Measurements from ENCODE around the gene KCND3.
"Not testable (repeated sequence)": the region's sequence is repeated elsewhere in the genome, so short reads cannot be mapped to it uniquely, and the experiment has no call there.

Gene KCND3

DNA sequence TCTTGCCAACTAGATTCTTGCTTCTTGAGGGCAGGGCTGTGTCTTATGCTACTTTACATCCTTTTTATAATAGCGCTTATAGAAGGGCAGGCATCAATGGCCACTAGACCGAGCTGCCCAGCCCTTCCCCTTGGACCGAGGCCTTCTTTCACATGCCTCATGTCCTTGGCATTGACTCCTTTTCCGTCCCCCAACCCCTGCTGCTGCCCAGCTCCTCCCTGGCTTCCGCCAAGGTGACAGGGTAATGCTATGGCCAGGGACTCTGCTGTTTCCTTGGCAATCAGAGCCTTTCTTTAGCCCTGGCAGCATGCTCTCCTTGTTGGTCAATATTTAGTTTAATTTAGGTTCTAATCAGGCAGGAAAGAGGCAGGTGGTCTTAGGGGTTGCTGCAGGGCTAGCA, 185.5 kb downstream of the KCND3 start:
- DNase-seq, result no peak

GRCh38 chr1:111802984-111803383, 186.5 kb downstream of the KCND3 start:
- DNase-seq, result no peak

GRCh38 chr1:111802110-111802509, 187.4 kb downstream of the KCND3 start:
- no peak for DNase-seq

GRCh38 chr1:111801071-111801850, 188.2 kb downstream of the KCND3 start:
- DNase-seq, result no peak

GRCh38 chr1:111799722-111800121, 189.7 kb downstream of the KCND3 start:
- DNase-seq, result not testable (repeated sequence)

DNA sequence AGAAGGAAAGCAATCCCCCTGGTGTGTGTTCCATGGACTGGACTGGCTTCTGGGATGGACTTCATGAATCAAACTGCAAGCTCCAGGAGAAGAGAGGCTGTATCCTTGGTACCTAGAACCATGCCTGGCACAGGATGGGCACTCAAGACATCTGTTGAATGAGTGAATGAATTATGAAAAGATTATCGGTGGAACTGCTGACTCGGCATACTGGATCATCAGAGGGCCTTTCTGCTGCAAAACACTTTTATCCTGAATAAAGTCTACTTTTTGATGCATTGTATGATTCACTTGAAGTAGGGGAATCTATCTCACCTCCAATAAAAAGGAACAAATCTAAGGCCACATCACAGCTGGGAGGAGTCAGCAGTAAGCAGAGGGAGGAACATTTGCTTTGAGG, 190.9 kb downstream of the KCND3 start:
- DNase-seq, result no peak

DNA sequence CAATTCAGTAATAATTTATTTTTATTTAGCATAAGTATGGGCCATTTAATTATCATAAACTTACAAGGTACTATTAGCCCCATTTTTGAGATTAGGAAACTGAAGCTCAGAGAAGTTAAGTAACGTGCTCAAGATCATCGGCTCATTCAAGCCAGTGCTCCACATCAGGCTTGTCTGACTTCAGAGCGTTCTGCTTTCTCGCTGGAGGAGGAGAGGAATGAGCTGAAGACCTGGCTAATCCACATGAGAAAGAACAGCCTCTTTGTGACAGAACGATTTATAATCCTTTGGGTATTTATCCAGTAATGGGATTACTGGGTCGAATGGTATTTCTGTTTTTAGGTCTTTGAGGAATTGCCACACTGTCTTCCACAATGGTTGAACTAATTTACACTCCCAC, 194.1 kb downstream of the KCND3 start:
- DNase-seq, result no peak

- DNase-seq, result no peak
Observed at GRCh38 chr1:111793923-111794322, 195.5 kb downstream of the KCND3 start.

GRCh38 chr1:111792249-111792648, 197.2 kb downstream of the KCND3 start:
- no peak for DNase-seq

DNA sequence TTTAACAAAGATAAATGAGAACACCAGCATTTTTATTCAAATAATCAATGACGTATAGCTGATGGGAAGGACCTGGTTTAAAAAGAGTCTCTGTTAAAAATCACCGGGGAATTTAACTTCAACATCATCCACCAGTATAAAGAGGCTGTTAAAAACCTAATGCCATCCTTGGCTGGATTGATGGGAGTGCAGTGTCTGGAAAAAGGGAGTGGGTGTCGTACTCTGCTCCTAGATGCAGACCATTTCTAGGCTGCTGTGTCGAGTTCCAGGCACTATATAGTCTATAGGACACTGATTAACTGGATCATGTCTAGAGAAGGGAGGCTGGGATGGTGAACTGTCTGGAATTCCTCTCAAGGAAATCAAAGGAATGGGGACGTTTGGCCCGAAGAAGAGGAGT, 197.7 kb downstream of the KCND3 start:
- DNase-seq, result no peak

DNA sequence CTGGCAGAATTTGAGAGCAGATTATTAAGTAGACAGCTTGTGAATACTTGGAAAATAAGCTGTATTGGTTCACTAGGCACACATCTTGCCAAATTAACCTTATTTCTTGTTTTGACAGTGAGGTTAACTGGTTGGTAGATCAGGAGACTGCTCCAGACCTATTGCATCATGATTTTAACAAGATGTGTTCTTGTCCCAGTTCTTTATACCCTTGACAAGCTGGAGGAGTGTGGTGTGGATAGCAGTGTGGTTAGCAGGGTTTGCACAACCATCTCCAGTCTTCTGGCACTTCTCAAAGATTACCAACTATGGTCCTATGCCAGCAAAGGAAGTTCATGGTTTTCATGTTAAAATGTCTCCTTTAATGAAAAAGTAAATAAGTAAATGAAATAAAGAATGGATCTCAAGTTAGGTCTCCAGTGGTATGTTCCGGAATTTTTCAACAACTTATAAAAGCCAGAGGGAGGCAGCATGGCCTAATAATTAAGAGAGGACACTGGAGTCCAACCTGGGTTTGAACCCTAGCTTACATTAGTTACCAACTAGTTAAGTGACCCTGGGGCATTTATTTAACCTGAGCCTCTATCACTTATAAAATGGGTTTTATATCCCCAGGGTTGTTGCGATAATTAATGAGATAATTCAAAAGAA, 199.7 kb downstream of the KCND3 start:
- DNase-seq, result peak in 1 of 2 experiments; percentile 7

- no peak for DNase-seq
Observed at GRCh38 chr1:111789142-111789541, 200.3 kb downstream of the KCND3 start.

DNA sequence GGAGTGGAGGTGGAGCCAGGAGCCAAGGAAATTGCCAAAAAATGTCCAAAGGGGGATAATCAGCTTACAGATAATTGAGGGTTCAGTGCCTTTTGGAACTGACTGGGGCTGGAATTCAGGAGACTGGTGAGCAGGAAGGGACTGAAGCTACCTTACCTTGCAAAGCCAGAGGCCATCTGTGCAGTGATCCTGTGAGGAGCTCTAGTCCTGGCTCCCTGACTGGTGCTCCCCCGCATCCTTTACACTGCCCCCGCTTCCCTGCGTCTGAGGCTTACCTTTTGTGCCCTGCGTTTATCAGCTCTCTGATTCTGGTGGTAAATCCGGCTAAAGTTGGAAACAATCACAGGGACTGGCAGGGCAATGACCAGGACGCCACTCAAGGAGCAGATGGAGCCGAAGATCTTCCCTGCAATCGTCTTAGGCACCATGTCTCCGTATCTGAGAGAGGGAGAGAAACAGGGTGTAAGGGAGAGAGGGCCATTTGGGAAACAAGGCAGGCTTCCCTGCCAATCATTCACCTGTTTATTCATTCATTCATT, 202.7 kb downstream of the KCND3 start:
- no peak for DNase-seq

DNA sequence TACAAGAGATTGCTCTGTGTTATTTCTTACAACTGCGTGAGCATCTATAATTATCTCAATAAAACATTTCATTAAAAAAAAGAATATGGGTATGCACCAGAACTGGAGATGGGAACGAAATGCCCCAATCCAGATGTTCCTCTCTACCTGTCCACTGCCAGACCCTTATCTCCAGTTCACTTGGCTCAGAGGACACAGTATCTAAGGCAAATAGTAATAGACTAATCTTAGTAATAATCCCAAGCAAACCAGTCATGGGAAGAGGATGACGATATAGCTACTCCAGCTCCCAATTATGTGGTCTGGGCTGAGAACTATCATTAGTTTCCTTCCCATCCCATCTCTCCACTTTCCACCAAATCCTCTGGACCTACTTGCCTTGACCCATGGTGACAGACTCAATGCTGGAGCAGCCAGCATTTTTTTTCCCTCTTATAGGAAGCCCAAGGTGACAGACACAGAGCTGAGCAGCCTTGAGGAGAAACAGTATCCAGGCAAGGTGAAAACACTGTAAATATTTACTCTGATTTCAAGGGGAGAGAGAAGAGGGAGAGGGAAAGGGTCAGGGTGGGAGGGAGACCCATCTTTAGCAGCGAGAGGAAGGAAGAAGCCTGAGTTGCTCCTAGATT, 205.1 kb downstream of the KCND3 start:
- no peak for DNase-seq

DNA sequence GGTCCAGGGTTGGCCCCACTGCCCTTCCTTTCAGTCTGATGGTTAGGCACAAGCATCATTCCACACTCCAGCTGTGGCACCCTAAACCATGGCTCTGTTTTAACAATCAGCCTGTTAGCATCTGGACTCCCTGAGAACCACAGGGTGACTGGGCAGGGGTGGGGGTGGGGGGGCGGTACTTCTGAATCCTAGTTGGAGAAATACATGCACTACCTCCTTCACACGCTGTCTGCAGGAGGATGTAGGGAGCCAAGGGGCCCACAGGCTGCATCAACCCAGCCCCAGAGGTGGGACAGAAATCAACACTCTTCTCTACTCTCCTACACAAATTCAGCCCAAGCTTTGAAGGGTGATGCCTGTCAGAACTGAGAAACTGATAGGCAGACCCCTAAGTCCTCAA, 209.9 kb downstream of the KCND3 start:
- no peak for DNase-seq

DNA sequence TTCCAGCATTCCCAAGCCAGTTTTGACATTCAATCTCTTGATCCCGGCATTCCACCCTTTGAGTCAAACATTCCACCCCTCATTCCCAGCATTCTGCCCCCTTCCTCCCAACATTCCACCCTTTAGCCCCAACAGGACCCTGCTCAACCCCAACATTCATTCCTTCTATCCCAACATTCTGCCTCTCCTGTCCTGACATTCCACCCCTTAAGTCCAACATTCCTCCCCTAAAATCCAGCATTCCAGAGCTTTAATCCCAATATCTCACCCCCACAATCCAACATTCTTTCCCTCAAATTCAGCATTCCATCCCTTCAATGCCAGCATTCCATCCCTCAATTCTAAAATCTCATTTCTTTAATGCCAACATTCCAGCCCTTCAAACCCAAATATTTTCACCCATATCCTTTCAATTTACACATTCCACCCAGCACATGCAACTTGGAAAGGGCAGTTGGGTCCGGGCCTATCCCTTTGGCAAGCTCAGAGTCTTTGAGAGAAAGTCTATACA, 210.9 kb downstream of the KCND3 start:
- no peak for DNase-seq

GRCh38 chr1:111778066-111778465, 211.4 kb downstream of the KCND3 start:
- no peak for DNase-seq

DNA sequence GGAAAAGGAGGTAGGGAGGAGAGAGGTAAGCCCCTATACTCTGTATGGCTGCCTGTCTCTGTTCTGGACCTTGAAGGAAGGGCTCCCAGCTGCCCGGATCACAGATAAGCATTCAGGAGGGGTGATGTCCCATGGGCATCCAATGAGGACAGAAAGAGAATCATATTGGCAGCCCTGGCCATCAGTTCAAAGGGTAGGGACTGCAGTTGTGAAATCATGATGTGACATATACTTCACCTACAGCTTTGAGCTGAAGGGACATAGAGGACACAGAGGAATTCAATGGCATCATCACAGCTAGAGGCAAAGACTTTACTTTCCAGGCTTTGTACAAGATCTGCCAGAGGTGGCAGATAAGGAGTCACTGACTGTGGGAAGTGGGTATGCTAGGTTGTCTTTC, 212.2 kb downstream of the KCND3 start:
- DNase-seq, result no peak

GRCh38 chr1:111776861-111777260, 212.6 kb downstream of the KCND3 start:
- DNase-seq, result no peak

DNA sequence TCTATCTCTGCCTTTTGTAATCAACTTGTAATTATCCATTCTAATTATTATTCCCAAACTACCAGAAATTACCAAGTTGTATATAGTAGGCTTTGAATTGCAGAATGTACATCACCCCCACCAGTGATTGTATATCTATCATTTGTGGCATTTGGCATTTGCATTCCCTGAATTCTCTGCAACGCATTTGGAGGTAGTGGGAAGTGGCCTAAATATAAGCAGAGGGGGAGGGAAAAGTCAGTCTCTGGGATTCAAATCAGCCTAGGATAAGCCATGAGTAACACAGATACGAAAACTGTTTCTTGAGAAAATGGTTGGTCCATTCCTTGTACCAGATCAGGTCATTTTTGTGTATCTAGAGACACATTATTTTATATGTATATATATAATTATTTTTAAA, 213.1 kb downstream of the KCND3 start:
- peak in 1 of 2 experiments; percentile 28 for DNase-seq

DNA sequence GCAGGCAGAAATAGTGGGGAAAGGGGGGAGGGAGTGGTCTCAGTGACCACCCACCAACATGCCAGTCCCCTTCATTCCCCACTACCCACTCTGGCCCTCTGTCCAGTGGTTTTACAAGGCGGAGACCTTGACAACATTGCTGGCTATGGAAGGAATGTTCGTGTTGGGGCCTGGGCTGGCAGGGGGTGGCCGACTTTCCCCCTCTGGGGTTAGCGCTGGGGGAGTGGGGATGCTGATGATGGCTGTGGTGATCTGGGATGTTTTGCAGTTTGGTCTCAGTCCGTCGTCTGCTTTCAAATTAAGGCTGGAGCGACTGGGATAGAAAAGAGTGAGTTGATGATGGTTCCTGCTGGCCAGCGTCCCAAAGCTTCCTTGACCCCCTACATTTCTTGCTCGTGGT, 213.5 kb downstream of the KCND3 start:
- DNase-seq, result no peak

- DNase-seq, result no peak
Observed at GRCh38 chr1:111770916-111771315, 218.6 kb downstream of the KCND3 start.

GRCh38 chr1:111769517-111770146, 219.8 kb downstream of the KCND3 start:
- peak; percentile 44 to 69 for DNase-seq

All from NCI-H526 (cell line).